ENCODE results near the gene LUZP2.

DNA sequence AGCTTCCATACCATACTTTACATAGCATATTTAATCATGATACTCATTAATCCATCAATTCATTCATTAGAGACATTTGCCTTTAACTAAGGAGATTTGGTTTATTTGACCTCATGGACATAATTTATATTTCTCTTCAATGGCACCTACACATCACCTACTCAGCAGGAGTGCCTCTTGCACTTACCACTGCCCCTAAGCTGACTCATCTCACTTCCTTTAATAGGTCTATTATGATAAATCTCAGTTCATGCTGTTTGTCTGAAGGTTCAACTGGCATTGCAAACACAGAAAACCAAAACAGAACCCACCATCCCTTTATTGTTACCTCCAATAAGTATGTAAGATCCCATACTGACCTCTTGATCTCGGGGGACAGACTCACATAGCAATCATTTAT lies 186.7 kb downstream of the LUZP2 start:
- TF ChIP-seq, protein P1, sequence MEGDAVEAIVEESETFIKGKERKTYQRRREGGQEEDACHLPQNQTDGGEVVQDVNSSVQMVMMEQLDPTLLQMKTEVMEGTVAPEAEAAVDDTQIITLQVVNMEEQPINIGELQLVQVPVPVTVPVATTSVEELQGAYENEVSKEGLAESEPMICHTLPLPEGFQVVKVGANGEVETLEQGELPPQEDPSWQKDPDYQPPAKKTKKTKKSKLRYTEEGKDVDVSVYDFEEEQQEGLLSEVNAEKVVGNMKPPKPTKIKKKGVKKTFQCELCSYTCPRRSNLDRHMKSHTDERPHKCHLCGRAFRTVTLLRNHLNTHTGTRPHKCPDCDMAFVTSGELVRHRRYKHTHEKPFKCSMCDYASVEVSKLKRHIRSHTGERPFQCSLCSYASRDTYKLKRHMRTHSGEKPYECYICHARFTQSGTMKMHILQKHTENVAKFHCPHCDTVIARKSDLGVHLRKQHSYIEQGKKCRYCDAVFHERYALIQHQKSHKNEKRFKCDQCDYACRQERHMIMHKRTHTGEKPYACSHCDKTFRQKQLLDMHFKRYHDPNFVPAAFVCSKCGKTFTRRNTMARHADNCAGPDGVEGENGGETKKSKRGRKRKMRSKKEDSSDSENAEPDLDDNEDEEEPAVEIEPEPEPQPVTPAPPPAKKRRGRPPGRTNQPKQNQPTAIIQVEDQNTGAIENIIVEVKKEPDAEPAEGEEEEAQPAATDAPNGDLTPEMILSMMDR (IDR thresholded peaks at IDR 0.05; ENCODE audit: low read length): no peak
- TF ChIP-seq EZH2 (IDR thresholded peaks at IDR 0.05; ENCODE audit: borderline replicate concordance, low read length): no peak
